Breast epithelium (tissue), 3 donors: ENCODE measurements around the gene PCDHGA7.

ENCODE experiments used
- POLR2A ChIP-seq: fragments of 450-650 bp; IDR thresholded peaks from one replicate; pipeline ENCODE4 v1.6.1; 2016; ENCODE audit warnings: antibody characterized with exemption, mild to moderate bottlenecking, moderate library complexity
- TF ChIP-seq, protein P1 (sequence below), 3 donors: fragments of 450-650 bp; IDR thresholded peaks; one replicate each; pipeline ENCODE4 v1.5.1; 2016 to 2017; ENCODE audit warnings: antibody characterized with exemption in 3 of 3, mild to moderate bottlenecking in 3 of 3, moderate library complexity in 3 of 3

DNA sequence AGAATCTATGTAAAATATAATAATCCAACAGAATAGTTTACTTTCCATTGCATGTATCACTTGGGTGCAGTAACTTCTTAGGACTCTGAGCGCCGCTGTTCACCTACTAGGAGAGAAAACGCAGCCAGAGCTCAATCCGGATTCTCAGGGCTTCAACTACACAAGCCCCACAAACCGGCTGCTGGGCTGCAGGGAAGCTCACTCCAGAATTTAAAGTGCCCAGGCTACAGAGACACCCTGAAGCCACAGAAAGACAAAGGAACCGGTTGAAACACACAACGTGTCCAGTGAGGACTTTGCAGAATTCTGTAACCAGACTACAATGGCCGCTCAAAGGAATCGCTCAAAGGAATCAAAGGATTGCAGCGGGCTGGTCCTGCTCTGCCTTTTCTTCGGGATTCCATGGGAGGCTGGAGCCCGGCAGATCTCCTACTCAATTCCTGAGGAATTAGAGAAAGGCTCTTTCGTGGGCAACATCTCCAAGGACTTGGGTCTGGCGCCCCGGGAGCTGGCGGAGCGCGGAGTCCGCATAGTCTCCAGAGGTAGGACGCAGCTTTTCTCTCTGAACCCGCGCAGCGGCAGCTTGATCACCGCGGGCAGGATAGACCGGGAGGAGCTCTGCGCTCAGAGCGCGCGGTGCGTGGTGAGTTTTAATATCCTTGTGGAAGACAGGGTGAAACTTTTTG, 30.5 kb downstream of the PCDHGA7 start, which contains the start of gene PCDHGA10:
- TF ChIP-seq, protein P1, sequence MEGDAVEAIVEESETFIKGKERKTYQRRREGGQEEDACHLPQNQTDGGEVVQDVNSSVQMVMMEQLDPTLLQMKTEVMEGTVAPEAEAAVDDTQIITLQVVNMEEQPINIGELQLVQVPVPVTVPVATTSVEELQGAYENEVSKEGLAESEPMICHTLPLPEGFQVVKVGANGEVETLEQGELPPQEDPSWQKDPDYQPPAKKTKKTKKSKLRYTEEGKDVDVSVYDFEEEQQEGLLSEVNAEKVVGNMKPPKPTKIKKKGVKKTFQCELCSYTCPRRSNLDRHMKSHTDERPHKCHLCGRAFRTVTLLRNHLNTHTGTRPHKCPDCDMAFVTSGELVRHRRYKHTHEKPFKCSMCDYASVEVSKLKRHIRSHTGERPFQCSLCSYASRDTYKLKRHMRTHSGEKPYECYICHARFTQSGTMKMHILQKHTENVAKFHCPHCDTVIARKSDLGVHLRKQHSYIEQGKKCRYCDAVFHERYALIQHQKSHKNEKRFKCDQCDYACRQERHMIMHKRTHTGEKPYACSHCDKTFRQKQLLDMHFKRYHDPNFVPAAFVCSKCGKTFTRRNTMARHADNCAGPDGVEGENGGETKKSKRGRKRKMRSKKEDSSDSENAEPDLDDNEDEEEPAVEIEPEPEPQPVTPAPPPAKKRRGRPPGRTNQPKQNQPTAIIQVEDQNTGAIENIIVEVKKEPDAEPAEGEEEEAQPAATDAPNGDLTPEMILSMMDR (IDR thresholded peaks at IDR 0.05): peak in 1 of 3 donors; percentile 19
- no peak for TF ChIP-seq POLR2A
